Peyer's patch (tissue), 4 donors: ENCODE data around the gene XRCC5.

Experiments used
- CTCF ChIP-seq, 6 experiments: fragments of 450-650 bp in 4 of 6; fragments of 200-600 bp in 2 of 6; sonication (generic) in 1 of 6; IDR thresholded peaks; one replicate each; pipeline ENCODE4 v1.5.1; 2017 to 2019; ENCODE audit warnings: antibody characterized with exemption in 6 of 6, mild to moderate bottlenecking in 3 of 6, moderate library complexity in 1 of 6
- POLR2A ChIP-seq, 2 donors: fragments of 450-650 bp; IDR thresholded peaks; one replicate each; pipeline ENCODE4 v1.5.1; 2017; ENCODE audit warnings: antibody characterized with exemption in 2 of 2, mild to moderate bottlenecking in 2 of 2, moderate library complexity in 2 of 2

GRCh38 chr2:216103213-216103612 is 5.9 kb upstream of the XRCC5 start:
- TF ChIP-seq CTCF (IDR thresholded peaks at IDR 0.05): no peak
- no peak for TF ChIP-seq POLR2A (IDR thresholded peaks at IDR 0.05)
